Caco-2 (cell line): ENCODE data around the gene INAFM2. TPM values are rescaled to one million over a fixed set of nuclear protein-coding genes. Genes with fewer than 3 reads are reported as not detected.

Experiments
- BruUV-seq: library from RNA; stranded (reverse); fragments of 400-500 nt; replicated peaks from 2 replicates; lab custom pipeline; 2021; lab: Mats Ljungman, UMichigan
- CTCF ChIA-PET: fragments of 300-600 bp; sonication (Branson Sonifier 250); formaldehyde crosslinking; loops from one replicate; lab custom pipeline; 2022; ENCODE audit warnings: antibody characterized with exemption; lab: Charles Lee
- POLR2A ChIA-PET: fragments of 300-600 bp; sonication (Branson Sonifier 250); formaldehyde crosslinking; loops from one replicate; lab custom pipeline; 2022; ENCODE audit warnings: antibody characterized with exemption; lab: Charles Lee
- DNase-seq, 2 experiments: peaks; one replicate each; pipeline versions ENCODE4 v3.0.0 to v3.0.0-alpha.2; 2020 to 2022
- H3K27me3 ChIP-seq: replicated peaks from 2 replicates; pipeline ENCODE4 v1.6.0; 2011; ENCODE audit warnings: low read length; ENCODE audit not compliant: control insufficient read depth, insufficient read depth
- H3K36me3 ChIP-seq: 2 replicates; pipeline ENCODE4 v1.5.1; 2011; ENCODE audit warnings: low read length; ENCODE audit not compliant: control insufficient read depth, insufficient read depth
- H3K4me1 ChIP-seq: fragments of 250-450 bp; sonication (Bioruptor Pico); 2 replicates; pipeline ENCODE4 v1.5.1; 2020; ENCODE audit warnings: mild to moderate bottlenecking
- H3K4me3 ChIP-seq: 2 replicates; pipeline ENCODE4 v1.5.1; 2011; ENCODE audit warnings: low read depth, mild to moderate bottlenecking, control low read depth, low read length
- H3K9me3 ChIP-seq: fragments of 250-450 bp; sonication (Bioruptor Pico); 2 replicates; pipeline ENCODE4 v1.5.1; 2020; ENCODE audit warnings: mild to moderate bottlenecking, moderate library complexity
- H3K27ac Mint-ChIP-seq: one replicate; pipeline ENCODE4 v1.8.0; 2022; ENCODE audit warnings: mixed read lengths; ENCODE audit not compliant: unreplicated experiment
- H3K27me3 Mint-ChIP-seq: one replicate; pipeline ENCODE4 v1.8.0; 2022; ENCODE audit warnings: mixed read lengths; ENCODE audit not compliant: insufficient read depth, unreplicated experiment
- H3K36me3 Mint-ChIP-seq: one replicate; pipeline ENCODE4 v1.8.0; 2022; ENCODE audit warnings: mild to moderate bottlenecking, mixed read lengths; ENCODE audit not compliant: insufficient read depth, unreplicated experiment
- H3K4me1 Mint-ChIP-seq: one replicate; pipeline ENCODE4 v1.8.0; 2022; ENCODE audit warnings: low read depth, mixed read lengths; ENCODE audit not compliant: unreplicated experiment
- H3K4me3 Mint-ChIP-seq: one replicate; pipeline ENCODE4 v1.8.0; 2022; ENCODE audit warnings: mild to moderate bottlenecking, moderate library complexity, mixed read lengths; ENCODE audit not compliant: unreplicated experiment
- H3K9me3 Mint-ChIP-seq: one replicate; pipeline ENCODE4 v1.8.0; 2022; ENCODE audit warnings: mixed read lengths; ENCODE audit not compliant: unreplicated experiment
- intact Hi-C: fragments of 100-400 bp; cut with micrococcal nuclease; formaldehyde crosslinking; loops from one replicate; pipeline ENCODE4 v1.10.0; 2022; ENCODE audit not compliant: unreplicated experiment
- total RNA-seq: library from RNA; stranded (reverse); gene quantifications from 2 replicates; pipeline ENCODE4 v1.2.3, GENCODE V29; 2022
- TF ChIP-seq, protein P1 (sequence below), 2 experiments: fragments of 200-600 bp in 1 of 2; IDR thresholded peaks; 1 replicate in 1 of 2; 2 replicates in 1 of 2; pipeline versions ENCODE4 v1.5.1 to v1.8.0; 2011 to 2022; ENCODE audit warnings: antibody characterized with exemption in 1 of 2, control low read depth in 1 of 2, inconsistent platforms in 1 of 2, low read depth in 1 of 2, low read length in 1 of 2, mild to moderate bottlenecking in 1 of 2, moderate library complexity in 1 of 2; ENCODE audit not compliant: insufficient read depth in 1 of 2, severe bottlenecking in 1 of 2, unreplicated experiment in 1 of 2

Gene INAFM2
- total RNA-seq, 1 experiment from 2014 or later: 13.4 TPM

DNA sequence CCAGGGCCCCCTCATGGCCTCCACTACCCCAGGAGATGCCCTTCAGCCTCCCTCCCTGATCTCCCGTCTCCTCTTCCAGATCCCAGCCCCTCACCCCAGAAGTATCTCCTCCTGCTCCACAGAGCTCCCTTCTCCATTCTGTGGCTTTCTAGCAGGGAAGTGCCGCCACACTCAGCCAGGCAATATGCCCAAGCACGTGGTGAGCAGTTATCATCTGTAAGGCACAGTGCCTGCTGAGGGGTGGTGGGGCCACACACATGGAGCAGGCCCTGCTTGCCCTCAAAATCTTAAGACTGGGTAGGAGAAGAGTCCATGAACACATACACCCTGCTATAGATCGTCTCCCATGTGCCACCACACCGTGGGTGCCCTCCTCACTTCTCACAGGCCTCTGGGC lies 25.0 kb downstream of the INAFM2 start:
- Histone ChIP-seq H3K9me3 (no peaks in the 10 kb centered on the region), H3K27me3 (no peaks in the 10 kb centered on the region), H3K4me1 (peaks cover 89% of the 10 kb centered on the region), H3K4me3 (no peak overlapping the region), H3K36me3 (no peaks in the 10 kb centered on the region; the same call in 1 of the 2 replicates)
- CTCF ChIA-PET: interaction anchor here (1.0 kb wide), 1 partner anchor 11 kb away, joined by 3 read pairs; no protein-coding TSS in a partner anchor
- POLR2A ChIA-PET: no interaction called here
- Mint-ChIP-seq H3K27me3 (no peaks in the 10 kb centered on the region), H3K36me3 (no peaks in the 10 kb centered on the region), H3K4me1 (peaks cover 65% of the 10 kb centered on the region), H3K4me3 (peak overlapping the region; percentile 10), H3K27ac (peak overlapping the region; percentile 94), H3K9me3 (no peaks in the 10 kb centered on the region)
- no peak for DNase-seq
- intact Hi-C loops: loop anchor here (10.0 kb wide), 2 partner anchors 56 to 156 kb away; partner anchors contain the start of gene IVD
- BruUV-seq: no TSS peak
- TF ChIP-seq, protein P1, sequence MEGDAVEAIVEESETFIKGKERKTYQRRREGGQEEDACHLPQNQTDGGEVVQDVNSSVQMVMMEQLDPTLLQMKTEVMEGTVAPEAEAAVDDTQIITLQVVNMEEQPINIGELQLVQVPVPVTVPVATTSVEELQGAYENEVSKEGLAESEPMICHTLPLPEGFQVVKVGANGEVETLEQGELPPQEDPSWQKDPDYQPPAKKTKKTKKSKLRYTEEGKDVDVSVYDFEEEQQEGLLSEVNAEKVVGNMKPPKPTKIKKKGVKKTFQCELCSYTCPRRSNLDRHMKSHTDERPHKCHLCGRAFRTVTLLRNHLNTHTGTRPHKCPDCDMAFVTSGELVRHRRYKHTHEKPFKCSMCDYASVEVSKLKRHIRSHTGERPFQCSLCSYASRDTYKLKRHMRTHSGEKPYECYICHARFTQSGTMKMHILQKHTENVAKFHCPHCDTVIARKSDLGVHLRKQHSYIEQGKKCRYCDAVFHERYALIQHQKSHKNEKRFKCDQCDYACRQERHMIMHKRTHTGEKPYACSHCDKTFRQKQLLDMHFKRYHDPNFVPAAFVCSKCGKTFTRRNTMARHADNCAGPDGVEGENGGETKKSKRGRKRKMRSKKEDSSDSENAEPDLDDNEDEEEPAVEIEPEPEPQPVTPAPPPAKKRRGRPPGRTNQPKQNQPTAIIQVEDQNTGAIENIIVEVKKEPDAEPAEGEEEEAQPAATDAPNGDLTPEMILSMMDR (IDR thresholded peaks at IDR 0.05; ENCODE audit: insufficient read depth in 1 of 2, low read depth in 1 of 2, low read length in 1 of 2, severe bottlenecking in 1 of 2, unreplicated experiment in 1 of 2): no peak

DNA sequence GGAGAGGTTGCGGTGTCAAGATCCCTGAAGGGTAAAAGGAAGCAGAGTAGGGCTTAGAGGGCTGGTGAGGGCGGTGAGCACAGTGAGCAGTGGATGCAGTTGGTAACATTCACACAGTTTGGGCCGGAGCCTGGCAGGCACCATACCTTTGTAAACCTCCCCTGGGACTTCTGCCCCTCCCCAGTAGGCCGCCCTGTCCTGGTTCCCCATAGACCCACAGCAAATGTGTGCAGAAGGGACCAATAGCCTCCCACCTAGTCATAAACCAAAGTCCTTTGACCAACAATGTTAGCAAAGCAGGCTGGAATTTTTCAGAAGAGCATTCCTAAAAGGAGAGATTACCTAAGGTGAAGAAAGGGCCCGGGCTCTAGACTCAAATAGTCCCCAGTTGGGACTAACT lies 25.7 kb downstream of the INAFM2 start:
- peak overlapping the region; percentile 94 for H3K27ac Mint-ChIP-seq
- no peaks in the 10 kb centered on the region for H3K36me3 Mint-ChIP-seq
- CTCF ChIA-PET: no interaction called here
- no peaks in the 10 kb centered on the region for H3K9me3 Mint-ChIP-seq
- TF ChIP-seq, protein P1 (IDR thresholded peaks at IDR 0.05; ENCODE audit: insufficient read depth in 1 of 2, low read depth in 1 of 2, low read length in 1 of 2, severe bottlenecking in 1 of 2, unreplicated experiment in 1 of 2): no peak
- no peaks in the 10 kb centered on the region for H3K27me3 ChIP-seq
- BruUV-seq: no TSS peak
- peaks cover 72% of the 10 kb centered on the region for H3K4me1 Mint-ChIP-seq
- H3K4me3 Mint-ChIP-seq: peak overlapping the region; percentile 39
- POLR2A ChIA-PET: no interaction called here
- peaks cover 96% of the 10 kb centered on the region for H3K4me1 ChIP-seq
- H3K36me3 ChIP-seq: no peaks in the 10 kb centered on the region; the same call in 1 of the 2 replicates
- H3K9me3 ChIP-seq: no peaks in the 10 kb centered on the region
- no peak overlapping the region for H3K4me3 ChIP-seq
- H3K27me3 Mint-ChIP-seq: no peaks in the 10 kb centered on the region
- DNase-seq: peak; percentile 87 to 92
- intact Hi-C loops: loop anchor here (1.0 to 10.0 kb wide), 3 partner anchors 33 to 156 kb away; partner anchors contain the start of genes IVD and KNSTRN

DNA sequence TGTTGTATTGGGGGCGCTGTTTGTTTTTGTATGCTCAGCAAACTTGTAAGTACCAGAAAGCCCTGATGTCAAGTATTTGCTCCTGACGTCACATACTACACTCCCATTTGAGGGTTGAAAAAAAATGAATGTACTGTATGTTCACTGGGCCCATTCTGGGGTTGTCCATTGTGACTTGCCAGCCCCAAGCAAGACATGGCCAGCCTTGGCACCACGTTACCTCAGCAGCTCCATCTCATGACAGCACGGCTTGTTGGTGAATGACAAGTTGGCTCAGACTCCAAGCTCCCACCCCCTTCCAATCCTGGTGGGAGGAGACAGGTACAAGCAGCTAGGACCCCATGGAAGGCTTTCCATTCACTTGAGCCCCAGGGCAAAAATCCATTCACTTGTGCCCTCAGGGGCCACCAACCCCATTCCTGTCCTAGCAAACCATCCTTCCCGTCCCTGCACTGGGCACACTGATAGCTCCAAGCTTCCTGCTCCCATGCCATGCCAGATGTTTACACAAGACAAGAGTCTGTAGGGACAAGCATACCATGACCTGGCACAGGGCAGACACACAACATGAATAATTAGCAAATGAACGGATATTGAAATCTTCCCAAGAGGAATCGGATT lies 28.9 kb downstream of the INAFM2 start:
- H3K4me1 Mint-ChIP-seq: peaks cover 79% of the 10 kb centered on the region
- CTCF ChIA-PET: interaction anchor here (0.5 to 1.1 kb wide), 2 partner anchors 12 to 23 kb away, joined by 3 to 4 read pairs; no protein-coding TSS in a partner anchor
- POLR2A ChIA-PET: no interaction called here

More for the DNA sequence above, 28.9 kb downstream of the INAFM2 start:
- DNase-seq: no peak
- TF ChIP-seq, protein P1 (IDR thresholded peaks at IDR 0.05; ENCODE audit: insufficient read depth in 1 of 2, low read depth in 1 of 2, low read length in 1 of 2, severe bottlenecking in 1 of 2, unreplicated experiment in 1 of 2): no peak
- Mint-ChIP-seq H3K4me3 (no peak overlapping the region), H3K9me3 (no peaks in the 10 kb centered on the region), H3K36me3 (peaks cover 9% of the 10 kb centered on the region), H3K27ac (no peak overlapping the region), H3K27me3 (no peaks in the 10 kb centered on the region)
- no peaks in the 10 kb centered on the region for H3K27me3 ChIP-seq
- H3K9me3 ChIP-seq: no peaks in the 10 kb centered on the region
- BruUV-seq: TSS peak; percentile 18
- H3K4me1 ChIP-seq: peaks cover 81% of the 10 kb centered on the region
- H3K4me3 ChIP-seq: peak overlapping the region; percentile 23
- H3K36me3 ChIP-seq: no peaks in the 10 kb centered on the region; the same call in 1 of the 2 replicates
- intact Hi-C loops: no loop called here
